ENCODE data around the gene CEP112.

CEP112 gene

GRCh38 chr17:65977041-65977440 lies 214.9 kb downstream of the CEP112 start:
- H3K27ac ChIP-seq: no peak overlapping the region
- no peak for TF ChIP-seq ZFX (IDR thresholded peaks at IDR 0.05)
- no peak for TF ChIP-seq CTCF (conservative IDR thresholded peaks at IDR 0.05)

- no peak overlapping the region for H3K27ac ChIP-seq
- TF ChIP-seq ZFX (IDR thresholded peaks at IDR 0.05) (no peak), CTCF (conservative IDR thresholded peaks at IDR 0.05) (no peak)
These were observed 216.1 kb downstream of the CEP112 start for GRCh38 chr17:65975878-65976277.

GRCh38 chr17:65973237-65973636 lies 218.7 kb downstream of the CEP112 start:
- TF ChIP-seq ZFX (IDR thresholded peaks at IDR 0.05): no peak
- no peak for TF ChIP-seq CTCF (conservative IDR thresholded peaks at IDR 0.05)

GRCh38 chr17:65967372-65967771 lies 224.6 kb downstream of the CEP112 start:
- no peak for TF ChIP-seq CTCF (conservative IDR thresholded peaks at IDR 0.05)
- no peak for TF ChIP-seq ZFX (IDR thresholded peaks at IDR 0.05)
- H3K27ac ChIP-seq: no peak overlapping the region

More at GRCh38 chr17:65973237-65973636, 218.7 kb downstream of the CEP112 start:
- H3K27ac ChIP-seq: no peak overlapping the region

GRCh38 chr17:65966072-65966695 lies 225.7 kb downstream of the CEP112 start:
- H3K27ac ChIP-seq: no peak overlapping the region
- TF ChIP-seq CTCF (conservative IDR thresholded peaks at IDR 0.05) (no peak), ZFX (IDR thresholded peaks at IDR 0.05) (no peak)

- TF ChIP-seq ZFX (IDR thresholded peaks at IDR 0.05): no peak
- no peak for TF ChIP-seq CTCF (conservative IDR thresholded peaks at IDR 0.05)
These were observed 228.8 kb downstream of the CEP112 start for GRCh38 chr17:65963179-65963578.

GRCh38 chr17:65959630-65960029 lies 232.3 kb downstream of the CEP112 start:
- no peak for TF ChIP-seq CTCF (conservative IDR thresholded peaks at IDR 0.05)
- no peak overlapping the region for H3K27ac ChIP-seq

More at GRCh38 chr17:65963179-65963578, 228.8 kb downstream of the CEP112 start:
- H3K27ac ChIP-seq: no peak overlapping the region

Measured in C4-2B (cell line).